HTR-8/SVneo (cell line): Measurements from ENCODE around the gene NABP1.
"Not testable (repeated sequence)": the region's sequence is repeated elsewhere in the genome, so short reads cannot be mapped to it uniquely, and the experiment has no call there.

ENCODE experiments used
- DNase-seq: peaks from one replicate; pipeline ENCODE4 v3.0.0; 2011; ENCODE audit warnings: low spot score, mixed read lengths; ENCODE audit not compliant: insufficient read length
- FAIRE-seq: peaks from 2 replicates; lab custom pipeline; 2011; peaks lifted over from hg19 to GRCh38; lab: Jason Lieb, UNC

The NABP1 gene

GRCh38 chr2:191677646-191678436, at the start of gene NABP1:
Gene NABP1, plus strand, starts transcription at chr2:191678136. Its CDS starts 479 bp downstream, at chr2:191678615.
- FAIRE-seq (peak; percentile 99), DNase-seq (peak; percentile 85)

- FAIRE-seq (no peak), DNase-seq (no peak)
These were observed 48.9 kb upstream of the NABP1 start for GRCh38 chr2:191629001-191629453.

- FAIRE-seq (no peak), DNase-seq (no peak)
These were observed 47.8 kb upstream of the NABP1 start for GRCh38 chr2:191629976-191630712.

GRCh38 chr2:191631754-191632153, 46.2 kb upstream of the NABP1 start:
- FAIRE-seq (no peak), DNase-seq (peak; percentile 68)

GRCh38 chr2:191632426-191632825, 45.5 kb upstream of the NABP1 start:
- DNase-seq (no peak), FAIRE-seq (no peak)

- no peak for FAIRE-seq
These were observed 43.1 kb upstream of the NABP1 start for GRCh38 chr2:191634791-191635190.

GRCh38 chr2:191635333-191636234, 42.4 kb upstream of the NABP1 start:
- FAIRE-seq (peak; percentile 82), DNase-seq (peak; percentile 41)

More at GRCh38 chr2:191634791-191635190, 43.1 kb upstream of the NABP1 start:
- DNase-seq = no peak

GRCh38 chr2:191636235-191636543, 41.7 kb upstream of the NABP1 start:
- peak; percentile 50 for DNase-seq
- FAIRE-seq = peak; percentile 59

- no peak for DNase-seq
These were observed 41.4 kb upstream of the NABP1 start for GRCh38 chr2:191636586-191636985.

GRCh38 chr2:191637182-191638078, 40.5 kb upstream of the NABP1 start:
- FAIRE-seq = peak; percentile 64
- no peak for DNase-seq

More at GRCh38 chr2:191636586-191636985, 41.4 kb upstream of the NABP1 start:
- no peak for FAIRE-seq

GRCh38 chr2:191638079-191638801, 39.7 kb upstream of the NABP1 start:
- DNase-seq (no peak), FAIRE-seq (peak; percentile 33)

GRCh38 chr2:191638802-191639172, 39.1 kb upstream of the NABP1 start:
- FAIRE-seq = no peak
- no peak for DNase-seq

GRCh38 chr2:191641609-191642008, 36.3 kb upstream of the NABP1 start:
- FAIRE-seq = no peak
- no peak for DNase-seq

- DNase-seq (no peak), FAIRE-seq (no peak)
These were observed 35.4 kb upstream of the NABP1 start for GRCh38 chr2:191642541-191642940.

- FAIRE-seq (peak; percentile 38), DNase-seq (no peak)
These were observed 34.5 kb upstream of the NABP1 start for GRCh38 chr2:191643429-191643828.

- not testable (repeated sequence) for FAIRE-seq, DNase-seq
These were observed 33.3 kb upstream of the NABP1 start for GRCh38 chr2:191644613-191645012.

GRCh38 chr2:191645032-191645431, 32.9 kb upstream of the NABP1 start:
- DNase-seq (no peak), FAIRE-seq (no peak)

- no peak for DNase-seq
- no peak for FAIRE-seq
These were observed 32.3 kb upstream of the NABP1 start for GRCh38 chr2:191645434-191646162.
